NCI-H446 (cell line): ENCODE data around the gene TRPM5.
A peak's percentile ranks its signal among the peaks of the same experiment; 100 is the strongest.

Experiments used
- DNase-seq, 2 experiments: peaks; one replicate each; lab custom pipeline; 2025; lab: John Stamatoyannopoulos, UW

The TRPM5 gene

DNA sequence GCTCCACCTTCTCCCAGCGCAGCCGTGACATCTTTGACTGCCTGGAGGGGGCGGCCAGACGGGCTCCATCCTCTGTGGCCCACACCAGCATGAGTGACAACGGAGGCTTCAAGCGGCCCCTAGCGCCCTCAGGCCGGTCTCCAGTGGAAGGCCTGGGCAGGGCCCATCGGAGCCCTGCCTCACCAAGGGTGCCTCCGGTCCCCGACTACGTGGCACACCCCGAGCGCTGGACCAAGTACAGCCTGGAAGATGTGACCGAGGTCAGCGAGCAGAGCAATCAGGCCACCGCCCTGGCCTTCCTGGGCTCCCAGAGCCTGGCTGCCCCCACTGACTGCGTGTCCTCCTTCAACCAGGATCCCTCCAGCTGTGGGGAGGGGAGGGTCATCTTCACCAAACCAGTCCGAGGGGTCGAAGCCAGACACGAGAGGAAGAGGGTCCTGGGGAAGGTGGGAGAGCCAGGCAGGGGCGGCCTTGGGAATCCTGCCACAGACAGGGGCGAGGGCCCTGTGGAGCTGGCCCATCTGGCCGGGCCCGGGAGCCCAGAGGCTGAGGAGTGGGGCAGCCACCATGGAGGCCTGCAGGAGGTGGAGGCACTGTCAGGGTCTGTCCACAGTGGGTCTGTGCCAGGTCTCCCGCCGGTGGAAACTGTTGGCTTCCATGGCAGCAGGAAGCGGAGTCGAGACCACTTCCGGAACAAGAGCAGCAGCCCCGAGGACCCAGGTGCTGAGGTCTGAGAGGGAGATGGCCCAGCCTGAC lies 41.2 kb downstream of the TRPM5 start:
- DNase-seq, result no peak

DNA sequence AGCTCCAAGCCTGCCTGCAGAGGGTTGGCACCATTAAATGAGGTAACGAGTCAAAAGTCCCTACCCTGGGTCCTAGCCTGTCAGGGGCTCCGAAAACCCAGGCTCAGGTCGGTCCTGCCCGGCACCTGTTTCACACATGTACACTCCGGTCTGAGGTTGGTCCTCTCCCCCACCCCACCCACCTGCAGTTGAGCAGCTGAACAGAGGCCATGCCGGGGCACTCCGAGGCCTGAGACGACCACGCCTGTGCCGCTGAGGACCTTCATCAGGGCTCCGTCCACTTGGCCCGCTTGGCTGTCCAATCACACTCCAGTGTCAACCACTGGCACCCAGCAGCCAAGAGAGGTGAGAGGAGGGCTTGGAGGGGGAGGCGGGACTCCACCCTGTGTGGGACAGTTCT lies 42.2 kb downstream of the TRPM5 start:
- no peak for DNase-seq

DNA sequence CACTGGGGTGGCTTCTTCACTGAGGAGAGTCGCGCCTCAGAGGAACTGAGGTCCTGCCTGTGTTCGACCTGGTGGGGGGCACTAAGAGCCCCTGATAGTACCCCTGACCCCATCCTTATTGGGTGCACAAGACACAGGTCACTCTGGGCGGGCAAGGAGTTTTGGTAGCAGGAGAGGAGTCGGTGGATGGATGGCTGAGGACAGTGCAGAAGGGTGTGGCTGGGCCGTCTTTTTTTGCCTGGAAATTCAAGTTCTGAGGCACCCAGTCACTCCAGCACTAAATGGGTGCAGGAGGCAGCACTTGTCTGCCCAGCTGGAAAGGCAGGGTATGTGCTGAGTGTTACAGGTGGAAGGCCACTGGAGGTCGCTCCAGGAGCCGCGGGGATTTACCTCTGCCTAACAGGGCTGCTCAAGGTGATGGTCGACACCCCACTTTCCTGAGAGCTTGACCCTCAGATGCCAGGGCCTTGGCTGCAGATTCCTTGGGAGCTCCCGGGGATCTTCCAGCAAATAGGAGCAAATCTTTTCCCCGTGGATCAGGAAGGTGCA lies 42.8 kb downstream of the TRPM5 start:
- no peak for DNase-seq

DNA sequence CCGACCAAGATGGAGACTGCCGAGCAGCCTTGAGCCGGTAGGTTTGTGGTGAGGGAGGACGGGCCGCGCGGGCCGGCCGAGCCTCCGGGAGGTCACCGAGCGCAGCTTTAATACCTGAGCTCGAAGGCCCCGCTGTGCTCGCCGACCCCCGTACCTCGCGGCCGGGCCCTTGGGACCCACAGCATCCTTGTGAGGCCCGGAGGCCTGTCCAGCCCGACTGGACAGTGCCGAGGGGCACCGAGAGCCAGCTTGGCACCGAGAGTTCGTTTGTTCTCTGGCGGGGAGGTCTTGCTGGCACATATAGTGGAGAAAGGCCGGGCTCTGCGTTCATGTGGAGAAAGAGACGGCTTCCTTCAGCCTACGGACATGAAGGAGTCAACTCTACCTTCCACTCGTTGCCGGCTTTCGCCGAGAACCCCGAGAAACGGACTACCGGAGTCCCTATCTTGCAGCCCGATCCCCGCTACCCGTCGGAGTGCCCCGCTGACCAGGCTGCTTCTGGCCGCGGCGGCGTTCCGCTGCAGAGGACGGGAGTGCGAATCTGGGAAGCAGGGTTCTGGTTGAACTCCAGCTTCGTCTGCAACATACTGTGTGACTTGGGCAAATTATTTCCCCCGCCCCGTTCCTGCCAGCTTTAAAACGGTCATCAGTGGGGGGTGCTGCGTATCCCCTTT lies 43.4 kb downstream of the TRPM5 start:
- DNase-seq, result no peak

DNA sequence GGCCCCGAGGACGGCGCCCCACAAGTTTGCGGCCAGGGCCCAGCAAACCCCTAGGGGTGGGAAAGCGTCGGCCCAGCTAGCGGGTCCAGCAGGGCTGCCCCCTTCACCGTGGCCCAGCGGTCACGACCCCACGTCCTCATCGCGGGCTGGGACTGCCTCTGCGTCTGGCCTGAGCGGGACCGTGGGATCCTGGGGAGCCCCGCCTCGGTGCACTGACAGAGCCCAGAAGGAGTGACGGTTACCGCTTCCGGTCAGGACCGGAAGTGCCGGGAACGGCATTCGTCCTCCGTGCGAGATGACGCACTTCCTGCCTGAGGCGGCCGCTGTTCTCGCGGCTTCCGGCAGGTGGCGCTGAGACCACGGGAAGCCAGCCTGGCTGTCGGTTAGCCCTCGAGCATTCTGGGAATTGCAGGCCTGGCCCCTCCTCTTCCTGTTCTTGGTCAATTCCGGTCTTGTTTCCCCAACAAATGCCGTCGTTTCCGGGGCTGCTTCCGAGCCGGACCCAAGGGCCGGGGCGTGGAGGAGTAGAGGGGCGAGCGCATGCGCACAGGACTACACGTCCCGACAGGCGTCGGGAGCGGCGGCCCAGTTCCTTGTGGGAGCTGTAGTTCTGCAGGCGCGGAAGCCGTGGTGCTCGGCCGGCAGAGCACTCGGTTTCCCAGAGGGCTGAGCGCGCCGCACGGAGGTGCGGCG lies 44.1 kb downstream of the TRPM5 start, which contains the start of gene TSSC4:
Gene TSSC4, plus strand, starts transcription at position 682 of the 693 bp plus-strand sequence. CDS start 1,884 bp downstream, outside the sequence.
- peak; percentile 99 to 100 for DNase-seq

DNA sequence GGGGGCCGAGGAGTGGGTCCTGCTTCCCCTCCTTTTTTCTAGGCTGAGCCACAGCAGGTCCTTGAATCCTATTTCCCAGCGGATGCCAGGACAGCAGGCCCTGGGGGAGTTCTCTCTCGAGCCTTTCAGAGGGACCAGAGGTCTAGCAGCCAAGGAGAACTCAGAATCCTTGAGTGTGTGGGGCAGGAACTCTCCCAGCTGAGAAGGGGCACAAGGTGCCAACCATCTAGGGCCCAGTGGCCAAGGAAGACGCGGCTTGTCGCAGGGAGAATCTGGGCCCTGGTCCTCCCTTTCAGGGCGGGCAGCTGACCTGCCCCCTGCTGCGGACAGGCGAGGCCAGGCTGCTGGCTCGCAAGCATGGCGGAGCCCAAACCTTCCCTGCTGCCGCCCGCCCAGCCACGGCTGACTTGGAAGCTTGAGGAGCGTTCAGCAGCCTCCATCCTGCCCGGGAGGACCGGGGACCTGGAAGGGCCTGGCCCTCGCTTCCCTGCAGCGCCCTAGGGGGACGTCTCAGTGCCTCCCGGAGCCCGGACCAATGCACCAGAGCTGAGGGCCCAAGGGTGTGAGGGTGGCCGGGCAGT lies 44.7 kb downstream of the TRPM5 start:
- DNase-seq, result no peak

DNA sequence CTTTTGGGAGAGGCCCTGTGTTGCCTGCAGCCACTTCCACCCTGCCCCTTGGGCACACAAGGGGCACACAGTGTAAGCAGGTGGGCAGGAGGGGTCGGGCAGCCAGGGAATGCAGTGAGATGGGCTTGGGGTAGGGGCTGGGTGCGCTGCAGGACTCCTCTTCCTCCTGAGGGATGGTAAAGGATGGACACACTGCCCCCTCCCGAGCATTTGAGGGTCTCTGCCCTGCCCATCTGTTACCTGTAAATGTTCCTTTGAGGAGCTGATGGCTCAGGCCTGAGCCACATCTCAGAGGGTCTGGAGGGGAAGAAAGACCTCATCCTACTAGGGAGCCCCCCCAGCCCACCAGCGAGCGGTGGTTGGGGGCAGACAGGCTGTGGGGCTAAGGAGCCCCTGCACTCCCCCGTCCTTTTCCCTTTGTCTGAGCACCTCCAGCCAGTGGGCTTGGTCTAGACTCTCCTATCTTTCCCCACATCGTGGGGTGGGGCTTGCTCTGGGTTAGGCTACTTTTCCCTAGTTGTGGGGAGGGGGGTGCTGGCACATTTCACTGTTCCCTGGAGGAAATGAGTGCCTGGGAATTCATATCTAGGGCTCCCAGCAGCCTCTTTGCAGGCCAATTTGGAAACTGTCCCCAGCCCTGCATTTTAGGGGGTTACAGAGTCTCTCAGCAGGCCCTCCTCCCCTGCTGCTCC lies 45.5 kb downstream of the TRPM5 start:
- DNase-seq, result no peak

DNA sequence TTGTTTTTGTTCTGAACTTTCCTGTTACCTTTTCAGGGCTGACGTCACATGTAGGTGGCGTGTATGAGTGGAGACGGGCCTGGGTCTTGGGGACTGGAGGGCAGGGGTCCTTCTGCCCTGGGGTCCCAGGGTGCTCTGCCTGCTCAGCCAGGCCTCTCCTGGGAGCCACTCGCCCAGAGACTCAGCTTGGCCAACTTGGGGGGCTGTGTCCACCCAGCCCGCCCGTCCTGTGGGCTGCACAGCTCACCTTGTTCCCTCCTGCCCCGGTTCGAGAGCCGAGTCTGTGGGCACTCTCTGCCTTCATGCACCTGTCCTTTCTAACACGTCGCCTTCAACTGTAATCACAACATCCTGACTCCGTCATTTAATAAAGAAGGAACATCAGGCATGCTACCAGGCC lies 47.3 kb downstream of the TRPM5 start:
- DNase-seq, result no peak

DNA sequence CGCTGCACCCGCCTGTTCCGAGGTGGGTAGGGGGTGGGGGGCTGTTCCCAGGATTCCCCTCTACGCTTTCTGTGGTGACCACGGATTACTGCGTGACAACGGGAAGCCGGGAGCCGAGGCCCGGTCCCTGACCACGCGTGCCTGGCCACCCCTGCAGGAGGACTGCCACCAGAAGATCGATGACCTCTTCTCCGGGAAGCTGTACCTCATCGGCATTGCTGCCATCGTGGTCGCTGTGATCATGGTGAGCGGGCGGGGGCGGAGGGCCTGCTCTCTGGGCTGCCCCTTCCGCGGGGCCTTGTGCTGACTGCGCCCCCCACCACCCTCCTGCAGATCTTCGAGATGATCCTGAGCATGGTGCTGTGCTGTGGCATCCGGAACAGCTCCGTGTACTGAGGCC lies 47.8 kb downstream of the TRPM5 start:
- no peak for DNase-seq

DNA sequence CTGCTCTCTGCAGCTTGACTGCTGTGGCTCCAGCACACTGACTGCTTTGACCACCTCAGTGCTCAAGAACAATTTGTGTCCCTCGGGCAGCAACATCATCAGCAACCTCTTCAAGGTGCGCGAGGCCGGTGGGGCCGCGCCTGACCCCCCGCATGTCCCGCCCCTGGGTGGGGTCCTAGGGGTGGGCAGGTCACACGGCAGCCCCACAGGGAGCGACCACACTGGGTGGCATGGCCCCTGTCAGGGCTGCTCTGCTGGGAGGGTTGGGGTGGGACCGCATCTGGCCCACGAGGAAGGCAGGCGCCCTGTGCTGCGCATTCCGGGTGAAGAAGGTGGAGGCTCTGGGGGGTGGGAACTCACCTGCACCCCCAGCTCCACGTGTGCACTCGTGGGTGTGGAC lies 48.5 kb downstream of the TRPM5 start:
- DNase-seq, result no peak

DNA sequence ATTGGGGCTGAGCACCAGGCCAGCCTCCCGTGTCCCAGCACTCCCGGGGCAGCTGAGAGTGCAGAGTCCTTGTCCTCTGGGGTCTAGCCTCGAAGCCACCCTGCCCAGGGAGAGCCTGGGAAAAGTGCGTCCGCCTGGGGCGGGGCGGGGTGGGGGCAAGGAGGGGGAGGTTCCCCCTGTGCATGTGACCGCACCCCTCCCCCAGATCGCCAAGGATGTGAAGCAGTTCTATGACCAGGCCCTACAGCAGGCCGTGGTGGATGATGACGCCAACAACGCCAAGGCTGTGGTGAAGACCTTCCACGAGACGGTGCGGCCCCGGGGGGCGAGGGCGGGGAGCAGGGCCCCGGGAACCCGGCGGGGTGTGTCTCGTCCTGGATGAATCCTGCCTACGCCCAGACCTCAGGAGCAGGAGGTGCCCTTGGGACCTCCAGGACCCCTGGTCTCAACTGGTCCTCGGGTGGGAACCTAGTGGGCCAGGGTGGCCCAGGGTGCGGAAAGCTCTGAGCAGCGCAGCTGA lies 49.0 kb downstream of the TRPM5 start:
- no peak for DNase-seq

DNA sequence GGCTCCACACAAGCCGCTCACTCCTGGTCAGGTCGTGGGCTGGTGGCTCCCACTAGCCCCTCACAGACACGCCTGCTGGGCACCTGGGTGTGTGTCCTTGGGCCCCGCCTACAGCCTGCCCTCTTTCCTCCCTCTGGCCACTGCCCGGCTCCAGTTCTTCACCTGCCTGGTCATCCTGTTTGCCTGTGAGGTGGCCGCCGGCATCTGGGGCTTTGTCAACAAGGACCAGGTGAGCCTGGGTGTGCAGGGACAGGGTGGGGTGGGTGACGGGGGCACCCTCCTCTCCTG lies 49.6 kb downstream of the TRPM5 start:
- DNase-seq, result no peak
